Thyroid gland (tissue), 4 donors: ENCODE results near the gene ADAM22. TPM values are rescaled to one million over a fixed set of nuclear protein-coding genes. Genes with fewer than 3 reads are reported as not detected.

Source experiments
- DNase-seq, 2 donors: peaks; one replicate each; pipeline ENCODE4 v3.0.0-alpha.2; 2019
- H3K27ac ChIP-seq, 3 donors: fragments of 200-600 bp; sonication (generic); 1 replicate in 2 of 3; 2 replicates in 1 of 3; pipeline ENCODE4 v1.5.1; 2016 to 2019; ENCODE audit warnings: mild to moderate bottlenecking in 1 of 3, moderate library complexity in 1 of 3
- H3K27me3 ChIP-seq: fragments of 200-600 bp; sonication (generic); one replicate; pipeline ENCODE4 v1.5.1; 2019
- H3K36me3 ChIP-seq, 2 donors: fragments of 200-600 bp; sonication (generic); one replicate each; pipeline ENCODE4 v1.5.1; 2016 to 2019
- H3K4me1 ChIP-seq, 2 donors: fragments of 200-600 bp; sonication (generic); one replicate each; pipeline ENCODE4 v1.5.1; 2017 to 2019
- H3K4me3 ChIP-seq, 3 donors: fragments of 200-600 bp; sonication (generic); replicated peaks in 1 of 3; 1 replicate in 2 of 3; 2 replicates in 1 of 3; pipeline ENCODE4 v1.5.1; 2016; ENCODE audit warnings: mild to moderate bottlenecking in 1 of 3
- H3K9me3 ChIP-seq: fragments of 200-600 bp; sonication (generic); one replicate; pipeline ENCODE4 v1.5.1; 2017
- POLR2A ChIP-seq, 2 donors: fragments of 450-650 bp; IDR thresholded peaks; one replicate each; pipeline ENCODE4 v1.6.1; 2017; ENCODE audit warnings: antibody characterized with exemption in 2 of 2, mild to moderate bottlenecking in 2 of 2, moderate library complexity in 1 of 2
- WGBS, 2 donors: methylation state at CpG; one replicate each; pipeline ENCODE4 v1.1.5; 2017; 5-methylcytosine and 5-hydroxymethylcytosine counted together
- intact Hi-C: fragments of 100-400 bp; cut with DNase I; formaldehyde crosslinking; loops from one replicate; pipeline ENCODE4 v1.15.1; 2023
- total RNA-seq, 4 donors: library from RNA; depleted of rRNA; stranded (reverse); fragments of >200 nt; gene quantifications; one replicate each; pipeline ENCODE4 v1.2.3, GENCODE V29; 2016
- TF ChIP-seq, protein P1 (sequence below), 6 experiments: fragments of 200-600 bp in 3 of 6; fragments of 450-650 bp in 3 of 6; sonication (generic) in 3 of 6; IDR thresholded peaks; one replicate each; pipeline ENCODE4 v1.5.1; 2016 to 2019; ENCODE audit warnings: antibody characterized with exemption in 6 of 6, mild to moderate bottlenecking in 2 of 6, inconsistent platforms in 1 of 6, moderate library complexity in 1 of 6

The ADAM22 gene
- total RNA-seq, 4 donors from 2014 or later = 13.0 to 25.0 (median 17.1) TPM

DNA sequence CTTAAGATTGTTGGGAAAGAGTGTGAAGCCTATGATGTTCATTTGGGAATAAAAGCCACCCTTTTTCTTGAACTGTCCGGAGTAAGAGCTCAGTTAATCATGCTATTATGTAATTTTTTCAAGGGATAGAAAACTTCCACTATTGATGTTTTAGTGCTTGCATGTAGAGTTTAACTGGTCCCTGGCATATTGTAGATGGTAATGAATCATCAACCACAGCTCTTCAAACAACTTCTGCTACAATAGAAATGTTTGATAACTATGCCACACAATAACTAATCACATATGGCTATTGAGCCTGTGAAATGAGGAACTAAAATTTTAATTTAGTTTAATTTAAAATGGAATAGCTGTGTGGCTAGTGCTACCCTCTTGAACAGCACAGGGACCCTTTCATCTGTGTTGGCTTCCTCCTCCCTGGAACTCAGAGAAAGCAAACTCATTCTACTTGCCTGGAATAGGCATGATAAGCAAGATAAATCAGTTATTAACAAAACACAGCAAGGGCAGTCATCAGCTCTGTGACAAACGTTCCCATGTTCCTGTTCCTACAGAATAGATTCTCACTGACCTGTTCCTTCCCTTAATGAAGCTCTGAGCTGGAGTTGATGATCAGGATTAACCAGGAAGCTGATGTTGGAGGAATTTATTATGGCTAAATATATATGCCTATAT lies 290.7 kb downstream of the ADAM22 start:
- 75 to 77% methylated on average over 2 of the region's 2 CpGs for WGBS, 2 donors
- Histone ChIP-seq H3K27ac (no peak overlapping the region), H3K36me3 (no peaks in the 10 kb centered on the region), H3K27me3 (no peaks in the 10 kb centered on the region), H3K9me3 (no peaks in the 10 kb centered on the region), H3K4me1 (peaks cover 5 to 6% of the 10 kb centered on the region in 2 donors), H3K4me3 (no peak overlapping the region)
- no peak for DNase-seq
- TF ChIP-seq, protein P1, sequence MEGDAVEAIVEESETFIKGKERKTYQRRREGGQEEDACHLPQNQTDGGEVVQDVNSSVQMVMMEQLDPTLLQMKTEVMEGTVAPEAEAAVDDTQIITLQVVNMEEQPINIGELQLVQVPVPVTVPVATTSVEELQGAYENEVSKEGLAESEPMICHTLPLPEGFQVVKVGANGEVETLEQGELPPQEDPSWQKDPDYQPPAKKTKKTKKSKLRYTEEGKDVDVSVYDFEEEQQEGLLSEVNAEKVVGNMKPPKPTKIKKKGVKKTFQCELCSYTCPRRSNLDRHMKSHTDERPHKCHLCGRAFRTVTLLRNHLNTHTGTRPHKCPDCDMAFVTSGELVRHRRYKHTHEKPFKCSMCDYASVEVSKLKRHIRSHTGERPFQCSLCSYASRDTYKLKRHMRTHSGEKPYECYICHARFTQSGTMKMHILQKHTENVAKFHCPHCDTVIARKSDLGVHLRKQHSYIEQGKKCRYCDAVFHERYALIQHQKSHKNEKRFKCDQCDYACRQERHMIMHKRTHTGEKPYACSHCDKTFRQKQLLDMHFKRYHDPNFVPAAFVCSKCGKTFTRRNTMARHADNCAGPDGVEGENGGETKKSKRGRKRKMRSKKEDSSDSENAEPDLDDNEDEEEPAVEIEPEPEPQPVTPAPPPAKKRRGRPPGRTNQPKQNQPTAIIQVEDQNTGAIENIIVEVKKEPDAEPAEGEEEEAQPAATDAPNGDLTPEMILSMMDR (IDR thresholded peaks at IDR 0.05) = no peak
- no peak for TF ChIP-seq POLR2A (IDR thresholded peaks at IDR 0.05)
- intact Hi-C loops = no loop called here

- no peak overlapping the region for H3K27ac ChIP-seq
- TF ChIP-seq, protein P1 (IDR thresholded peaks at IDR 0.05) = no peak
- TF ChIP-seq POLR2A (IDR thresholded peaks at IDR 0.05) = no peak
Observed at GRCh38 chr7:88226201-88226600, 292.1 kb downstream of the ADAM22 start.

GRCh38 chr7:88226886-88227516 lies 292.9 kb downstream of the ADAM22 start:
- WGBS, 2 donors = 93 to 95% methylated on average over 6 of the region's 6 CpGs
- no peak for DNase-seq
- TF ChIP-seq, protein P1 (IDR thresholded peaks at IDR 0.05) = no peak
- TF ChIP-seq POLR2A (IDR thresholded peaks at IDR 0.05) = no peak
- Histone ChIP-seq H3K9me3 (no peaks in the 10 kb centered on the region), H3K4me3 (no peak overlapping the region), H3K4me1 (no peaks in the 10 kb centered on the region), H3K36me3 (no peaks in the 10 kb centered on the region), H3K27me3 (no peaks in the 10 kb centered on the region), H3K27ac (no peak overlapping the region)
- intact Hi-C loops = no loop called here

More at GRCh38 chr7:88226201-88226600, 292.1 kb downstream of the ADAM22 start:
- Histone ChIP-seq H3K4me3 (no peak overlapping the region), H3K4me1 (peaks cover under 1 to 2% of the 10 kb centered on the region in 2 donors), H3K9me3 (no peaks in the 10 kb centered on the region), H3K36me3 (no peaks in the 10 kb centered on the region), H3K27me3 (no peaks in the 10 kb centered on the region)
- 86 to 88% methylated on average over 4 of the region's 4 CpGs for WGBS, 2 donors
- DNase-seq = no peak
- intact Hi-C loops = no loop called here

- H3K27me3 ChIP-seq = no peaks in the 10 kb centered on the region
- H3K4me1 ChIP-seq = no peaks in the 10 kb centered on the region
- 95 to 97% methylated on average over 4 of the region's 4 CpGs for WGBS, 2 donors
- H3K9me3 ChIP-seq = no peaks in the 10 kb centered on the region
- intact Hi-C loops = no loop called here
- H3K4me3 ChIP-seq = no peak overlapping the region
- DNase-seq = no peak
- TF ChIP-seq, protein P1 (IDR thresholded peaks at IDR 0.05) = no peak
- no peak for TF ChIP-seq POLR2A (IDR thresholded peaks at IDR 0.05)
- no peak overlapping the region for H3K27ac ChIP-seq
- H3K36me3 ChIP-seq = no peaks in the 10 kb centered on the region
Observed at GRCh38 chr7:88229302-88229995, 295.4 kb downstream of the ADAM22 start.

DNA sequence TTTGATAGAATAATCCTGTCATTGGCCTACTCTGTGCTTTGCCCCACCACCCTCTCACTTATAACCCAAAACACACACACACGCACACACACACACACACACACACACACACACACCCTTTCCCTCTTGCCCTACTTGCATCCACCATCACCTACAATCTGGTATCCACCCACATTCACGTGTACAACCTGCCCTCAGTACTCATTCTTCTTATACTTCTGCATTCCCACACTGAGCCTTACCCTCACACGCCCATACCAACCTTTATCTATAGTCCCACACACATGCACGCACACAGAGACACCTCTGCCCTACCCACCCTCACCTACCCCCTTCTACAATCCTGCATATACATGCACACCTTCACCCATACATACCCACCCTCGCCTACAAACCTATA lies 296.6 kb downstream of the ADAM22 start:
- intact Hi-C loops = no loop called here
- no peak for DNase-seq
- H3K36me3 ChIP-seq = no peaks in the 10 kb centered on the region
- H3K9me3 ChIP-seq = no peaks in the 10 kb centered on the region
- TF ChIP-seq POLR2A (IDR thresholded peaks at IDR 0.05) = no peak
- TF ChIP-seq, protein P1 (IDR thresholded peaks at IDR 0.05) = no peak
- WGBS, 2 donors = 80 to 87% methylated on average over 5 of the region's 5 CpGs
- no peak overlapping the region for H3K27ac ChIP-seq
- H3K27me3 ChIP-seq = no peaks in the 10 kb centered on the region
- H3K4me1 ChIP-seq = no peaks in the 10 kb centered on the region
- no peak overlapping the region for H3K4me3 ChIP-seq
